Right lobe of liver (tissue), 6 donors: ENCODE measurements around the gene GRIA4. TPM values are rescaled to one million over a fixed set of nuclear protein-coding genes. Genes with fewer than 3 reads are reported as not detected.

Experiments
- ATAC-seq, 4 donors: fragments of 200-7000 bp; cut with Tn5 transposase; one replicate each; pipeline ENCODE4 v1.9.1; 2020; ENCODE audit warnings: mild to moderate bottlenecking in 4 of 4, moderate library complexity in 4 of 4
- DNase-seq, 3 donors: peaks; one replicate each; pipeline ENCODE4 v3.0.0-alpha.2; 2020
- H3K27ac ChIP-seq, 3 donors: fragments of 200-600 bp; one replicate each; pipeline ENCODE4 v1.8.0; 2022
- H3K27me3 ChIP-seq, 2 donors: fragments of 200-600 bp; one replicate each; pipeline ENCODE4 v1.8.0; 2022
- H3K36me3 ChIP-seq, 4 donors: fragments of 200-600 bp; sonication (generic) in 1 of 4; one replicate each; pipeline versions ENCODE4 v1.5.1 to v1.8.0; 2017 to 2022; ENCODE audit warnings: control low read depth in 1 of 4
- H3K4me1 ChIP-seq, 4 donors: fragments of 200-600 bp; sonication (generic) in 1 of 4; one replicate each; pipeline versions ENCODE4 v1.5.1 to v1.8.0; 2017 to 2022; ENCODE audit warnings: control low read depth in 1 of 4
- H3K4me3 ChIP-seq, 3 donors: fragments of 200-600 bp; one replicate each; pipeline ENCODE4 v1.8.0; 2022
- H3K9me3 ChIP-seq, 4 donors: fragments of 200-600 bp; sonication (generic) in 1 of 4; one replicate each; pipeline versions ENCODE4 v1.5.1 to v1.8.0; 2017 to 2022; ENCODE audit warnings: control low read depth in 1 of 4
- POLR2A ChIP-seq: fragments of 450-650 bp; IDR thresholded peaks from one replicate; pipeline ENCODE4 v1.6.1; 2017; ENCODE audit warnings: antibody characterized with exemption, mild to moderate bottlenecking
- WGBS: methylation state at CpG from one replicate; pipeline ENCODE4 v1.1.6; 2018; ENCODE audit warnings: low coverage, low lambda C conversion rate; ENCODE audit not compliant: insufficient coverage; ENCODE audit errors: missing lambda C conversion rate; 5-methylcytosine and 5-hydroxymethylcytosine counted together
- intact Hi-C, 2 donors: fragments of 100-400 bp; cut with DNase I; formaldehyde crosslinking; loops; one replicate each; pipeline versions ENCODE4 v1.11.2 to v1.14.1; 2022
- total RNA-seq, 6 experiments: library from RNA; depleted of rRNA in 2 of 6; stranded (reverse); fragments of >200 nt in 2 of 6; fragmentation: NEBNext Ultra II Directional in 3 of 6; extraction: Animal tissue kit (Norgen Biotek cat#: 25700) in 3 of 6; gene quantifications; one replicate each; pipeline versions ENCODE4 v1.1.0 to v1.2.4, GENCODE V29; 2016 to 2023
- TF ChIP-seq, protein P1 (sequence below), 4 donors: fragments of 200-600 bp in 3 of 4; fragments of 450-650 bp in 1 of 4; IDR thresholded peaks; one replicate each; pipeline versions ENCODE4 v1.5.1 to v1.8.0; 2016 to 2022; ENCODE audit warnings: antibody characterized with exemption in 4 of 4, mild to moderate bottlenecking in 2 of 4
- donor health status: DM: no; HTN: yes; CAD: no.
- donor health status: DM: no; HTN: no; CAD: no.
- donor health status: DM: no; HTN: no; CAD: no.
- donor health status: DM: no; HTN: yes; CAD: no.
- donor health status: DM: no; HTN: yes; CAD: no.

The GRIA4 gene
- total RNA-seq, 6 experiments from 2014 or later, result 0.24 TPM; not detected in 5

DNA sequence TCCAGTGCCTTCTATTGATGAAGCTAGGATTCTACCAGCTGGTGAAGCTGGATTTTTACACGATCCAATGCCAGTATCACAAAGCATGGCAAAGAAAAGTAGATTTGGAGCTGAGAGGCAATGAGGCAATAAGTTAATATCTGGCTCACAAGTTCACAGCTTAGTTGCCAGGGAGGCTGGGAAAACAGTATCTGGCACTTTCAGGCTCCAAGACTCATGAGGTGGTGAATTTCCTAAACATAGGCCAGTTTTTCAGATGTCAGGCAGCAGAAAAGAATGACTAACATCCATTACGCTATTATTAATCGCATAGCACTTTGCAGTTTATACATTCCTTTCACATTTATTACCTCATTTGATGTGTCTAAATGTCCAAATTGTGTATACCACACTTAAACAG lies 122.7 kb downstream of the GRIA4 start:
- H3K4me1 ChIP-seq, result no peaks in the 10 kb centered on the region
- H3K27ac ChIP-seq, result no peak overlapping the region
- WGBS, result 83% methylated on average over 3 of the region's 3 CpGs
- H3K9me3 ChIP-seq, result no peaks in the 10 kb centered on the region
- no peak for DNase-seq
- no peak overlapping the region for H3K4me3 ChIP-seq
- intact Hi-C loops, result no loop called here
- ATAC-seq, result no peak
- TF ChIP-seq POLR2A, result no peak
- TF ChIP-seq, protein P1, sequence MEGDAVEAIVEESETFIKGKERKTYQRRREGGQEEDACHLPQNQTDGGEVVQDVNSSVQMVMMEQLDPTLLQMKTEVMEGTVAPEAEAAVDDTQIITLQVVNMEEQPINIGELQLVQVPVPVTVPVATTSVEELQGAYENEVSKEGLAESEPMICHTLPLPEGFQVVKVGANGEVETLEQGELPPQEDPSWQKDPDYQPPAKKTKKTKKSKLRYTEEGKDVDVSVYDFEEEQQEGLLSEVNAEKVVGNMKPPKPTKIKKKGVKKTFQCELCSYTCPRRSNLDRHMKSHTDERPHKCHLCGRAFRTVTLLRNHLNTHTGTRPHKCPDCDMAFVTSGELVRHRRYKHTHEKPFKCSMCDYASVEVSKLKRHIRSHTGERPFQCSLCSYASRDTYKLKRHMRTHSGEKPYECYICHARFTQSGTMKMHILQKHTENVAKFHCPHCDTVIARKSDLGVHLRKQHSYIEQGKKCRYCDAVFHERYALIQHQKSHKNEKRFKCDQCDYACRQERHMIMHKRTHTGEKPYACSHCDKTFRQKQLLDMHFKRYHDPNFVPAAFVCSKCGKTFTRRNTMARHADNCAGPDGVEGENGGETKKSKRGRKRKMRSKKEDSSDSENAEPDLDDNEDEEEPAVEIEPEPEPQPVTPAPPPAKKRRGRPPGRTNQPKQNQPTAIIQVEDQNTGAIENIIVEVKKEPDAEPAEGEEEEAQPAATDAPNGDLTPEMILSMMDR (IDR thresholded peaks at IDR 0.05), result no peak
- no peaks in the 10 kb centered on the region for H3K27me3 ChIP-seq
- no peaks in the 10 kb centered on the region for H3K36me3 ChIP-seq

DNA sequence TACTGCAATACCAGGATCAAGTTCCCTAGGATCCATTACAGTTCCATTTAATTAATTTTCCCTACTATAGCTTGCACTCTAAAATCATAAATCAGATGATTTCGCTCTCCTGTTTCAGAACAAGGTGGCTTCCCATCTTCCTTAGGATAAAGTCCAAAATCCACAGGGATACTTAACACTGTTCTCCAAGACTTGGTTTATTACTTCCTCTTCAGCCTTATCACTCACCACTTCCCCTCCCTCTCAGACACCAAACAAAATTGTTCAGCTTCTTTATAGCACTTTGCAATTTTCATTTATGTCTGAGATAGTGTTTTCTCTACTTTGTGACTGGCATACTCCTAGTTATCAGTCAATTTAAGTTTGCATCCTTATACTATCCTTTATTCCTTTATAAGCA lies 124.6 kb downstream of the GRIA4 start:
- ATAC-seq (no peak), DNase-seq (no peak)
- TF ChIP-seq POLR2A, result no peak
- TF ChIP-seq, protein P1 (IDR thresholded peaks at IDR 0.05), result no peak
- Histone ChIP-seq H3K27me3 (no peaks in the 10 kb centered on the region), H3K9me3 (no peaks in the 10 kb centered on the region), H3K27ac (no peak overlapping the region), H3K4me3 (no peak overlapping the region), H3K36me3 (no peaks in the 10 kb centered on the region), H3K4me1 (no peaks in the 10 kb centered on the region)
- intact Hi-C loops, result no loop called here
- 40% methylated on average over 1 of the region's 1 CpG for WGBS

DNA sequence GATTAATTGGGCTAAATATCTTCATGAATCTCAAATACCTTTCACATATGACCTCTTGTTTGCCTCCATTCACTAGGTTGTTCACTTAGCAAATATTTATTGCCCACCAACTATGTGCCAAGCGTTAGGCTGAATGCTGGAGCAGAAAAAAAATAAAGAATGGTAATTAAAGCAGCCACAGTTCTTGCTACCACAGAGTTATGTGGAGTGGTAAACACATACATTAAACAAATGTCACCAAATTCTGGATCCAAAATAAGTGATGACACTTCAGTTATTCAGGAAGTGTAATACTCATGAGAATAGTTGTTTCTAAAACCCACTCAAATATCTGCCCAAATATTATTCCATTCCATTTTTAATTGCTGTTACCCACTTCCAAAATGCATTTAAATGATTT lies 128.4 kb downstream of the GRIA4 start:
- whole genome bisulfite sequencing, result 45% methylated on average over 1 of the region's 1 CpG
- no peak for ATAC-seq

DNA sequence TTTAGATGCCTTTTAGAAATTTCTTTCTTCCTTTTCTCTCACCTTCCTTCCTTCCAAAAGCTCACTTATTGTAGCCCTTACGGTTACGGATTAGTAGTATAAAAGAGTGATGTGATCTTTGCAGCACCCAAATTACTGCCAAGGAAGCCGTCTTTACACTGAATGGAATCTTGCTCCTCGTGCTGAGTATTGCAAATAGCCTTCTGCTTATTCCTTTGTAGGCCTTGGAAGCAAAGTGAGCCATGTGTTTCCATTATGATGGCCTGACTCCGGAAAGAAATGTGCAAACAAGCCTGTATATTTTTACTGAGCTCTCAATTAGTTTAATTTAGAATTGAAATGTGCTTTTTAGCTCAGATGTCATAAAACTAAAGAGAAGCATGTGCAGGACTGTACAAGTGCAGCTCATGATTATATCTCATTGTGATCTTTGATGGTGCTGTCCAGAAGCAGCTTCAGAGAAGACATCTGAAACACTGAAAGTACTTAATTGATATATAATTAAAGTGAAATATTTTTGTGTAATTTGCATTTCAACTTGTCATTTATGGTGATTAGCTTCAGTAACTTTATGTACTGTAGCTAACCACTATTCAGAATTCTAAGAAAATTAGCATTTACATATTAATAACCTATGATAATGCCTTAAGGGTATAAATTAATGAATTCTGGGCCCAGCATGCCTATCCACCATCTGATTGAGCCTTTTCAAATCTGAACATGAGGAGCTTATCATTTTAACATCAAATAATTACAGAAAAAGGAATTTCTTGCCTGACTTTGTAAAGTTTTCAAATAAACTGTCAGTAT lies 129.3 kb downstream of the GRIA4 start:
- H3K36me3 ChIP-seq, result no peaks in the 10 kb centered on the region
- H3K4me3 ChIP-seq, result no peak overlapping the region
- H3K27ac ChIP-seq, result no peak overlapping the region
- DNase-seq, result no peak
- no peaks in the 10 kb centered on the region for H3K27me3 ChIP-seq
- TF ChIP-seq POLR2A, result no peak
- TF ChIP-seq, protein P1 (IDR thresholded peaks at IDR 0.05), result no peak
- no peaks in the 10 kb centered on the region for H3K9me3 ChIP-seq
- intact Hi-C loops, result no loop called here
- H3K4me1 ChIP-seq, result no peaks in the 10 kb centered on the region
- 45% methylated on average over 5 of the region's 5 CpGs for WGBS
- ATAC-seq, result no peak

More for the DNA sequence above, 128.4 kb downstream of the GRIA4 start:
- Histone ChIP-seq H3K9me3 (no peaks in the 10 kb centered on the region), H3K36me3 (no peaks in the 10 kb centered on the region), H3K4me1 (no peaks in the 10 kb centered on the region), H3K27me3 (no peaks in the 10 kb centered on the region), H3K4me3 (no peak overlapping the region), H3K27ac (no peak overlapping the region)
- no peak for TF ChIP-seq POLR2A
- TF ChIP-seq, protein P1 (IDR thresholded peaks at IDR 0.05), result no peak
- no peak for DNase-seq
- intact Hi-C loops, result no loop called here
